SK-N-MC (cell line): ENCODE data around the gene FOXF2.

Source experiments
- EZH2 ChIP-seq: fragments of 200-600 bp; sonication (generic); IDR thresholded peaks from one replicate; pipeline ENCODE4 v1.6.1; 2017; ENCODE audit warnings: antibody characterized with exemption
- FOXP2 ChIP-seq: optimal IDR thresholded peaks from 2 replicates; pipeline ENCODE3; 2011; ENCODE audit warnings: mild to moderate bottlenecking, moderate library complexity; ENCODE audit not compliant: insufficient read depth; ENCODE audit errors: extremely low read length, control extremely low read depth
- POLR2AphosphoS5 ChIP-seq: IDR thresholded peaks from 2 replicates; pipeline ENCODE4 v1.6.1; 2012; ENCODE audit warnings: mild to moderate bottlenecking, low read depth, low read length, borderline replicate concordance

GRCh38 chr6:1422290-1422689 is 32.9 kb downstream of the FOXF2 start:
- TF ChIP-seq EZH2 = no peak
- no peak for TF ChIP-seq POLR2AphosphoS5
- no peak for TF ChIP-seq FOXP2
